ENCODE results near the gene TMEM61.

DNA sequence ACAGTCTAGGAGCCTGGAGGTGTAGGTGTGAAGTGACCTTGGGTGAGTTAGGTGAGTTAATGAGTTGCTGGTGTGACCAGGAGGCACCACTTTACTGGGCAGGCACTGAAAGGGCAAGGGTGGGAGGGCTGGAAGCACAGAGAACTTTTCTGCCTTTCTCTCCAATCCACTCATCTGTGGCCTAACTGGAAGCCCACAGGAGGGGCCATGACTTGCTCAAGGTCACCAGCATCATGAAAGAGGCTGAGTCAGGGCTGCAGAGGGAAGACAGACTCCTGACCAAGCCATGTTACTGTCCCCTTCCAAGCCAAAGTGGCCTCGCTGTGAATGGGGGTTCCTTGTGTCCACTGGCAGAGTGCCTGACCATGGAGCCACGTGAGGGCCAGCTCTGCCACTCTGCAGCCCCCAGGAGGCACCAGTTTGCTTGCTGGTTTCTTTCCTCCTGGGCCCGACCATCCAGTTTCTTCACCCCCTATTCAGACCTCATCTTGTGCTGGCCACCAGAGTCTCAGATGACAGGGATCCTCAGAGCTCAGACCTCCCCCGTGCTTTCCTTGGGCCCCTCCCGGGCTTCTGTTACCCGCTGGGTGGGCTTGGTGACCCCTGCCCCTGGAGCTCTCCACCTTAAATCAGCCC lies 14.0 kb downstream of the TMEM61 start:
- TF ChIP-seq CTCF (IDR thresholded peaks at IDR 0.05) = no peak
- no peak for TF ChIP-seq POLR2A (IDR thresholded peaks at IDR 0.05)
- no peak for TF ChIP-seq POLR2AphosphoS5 (IDR thresholded peaks at IDR 0.05)
